OCI-LY1 (cell line): ENCODE results near the gene CCDC91.

Source experiments
- H2AFZ ChIP-seq: fragments of 200-600 bp; sonication (generic), shearing (Covaris generic); 2 replicates; pipeline ENCODE4 v1.6.0; 2014; ENCODE audit warnings: antibody characterized with exemption, mild to moderate bottlenecking, low read length
- H3F3A ChIP-seq: fragments of 200-600 bp; sonication (generic), shearing (Covaris generic); 2 replicates; pipeline ENCODE4 v1.6.0; 2014; ENCODE audit warnings: mild to moderate bottlenecking, antibody characterized with exemption, low read length, moderate library complexity; ENCODE audit not compliant: insufficient read depth
- H3K27ac ChIP-seq: fragments of 200-600 bp; sonication (generic); 2 replicates; pipeline ENCODE4 v1.5.1; 2014; ENCODE audit warnings: low read length, mixed run types, mild to moderate bottlenecking, low read depth; ENCODE audit not compliant: poor library complexity, severe bottlenecking
- H3K27me3 ChIP-seq: fragments of 200-600 bp; sonication (generic); 2 replicates; pipeline ENCODE4 v1.6.0; 2014; ENCODE audit warnings: antibody characterized with exemption, mild to moderate bottlenecking, low read length, moderate library complexity; ENCODE audit not compliant: insufficient read depth
- H3K36me3 ChIP-seq: fragments of 200-600 bp; sonication (generic); 2 replicates; pipeline ENCODE4 v1.6.1; 2014; ENCODE audit warnings: mild to moderate bottlenecking, antibody characterized with exemption, low read length, moderate library complexity, mixed read lengths; ENCODE audit not compliant: insufficient read depth
- H3K4me1 ChIP-seq: fragments of 200-600 bp; sonication (generic); 2 replicates; pipeline ENCODE4 v1.5.1; 2014; ENCODE audit warnings: mild to moderate bottlenecking, low read length, moderate library complexity; ENCODE audit not compliant: insufficient read depth, severe bottlenecking
- H3K4me2 ChIP-seq: fragments of 200-600 bp; sonication (generic), shearing (Covaris generic); 2 replicates; pipeline ENCODE4 v1.6.1; 2014; ENCODE audit warnings: low read length
- H3K4me3 ChIP-seq: fragments of 200-600 bp; sonication (generic); 2 replicates; pipeline ENCODE4 v1.5.1; 2014; ENCODE audit warnings: low read length, low read depth, mild to moderate bottlenecking, mixed read lengths; ENCODE audit not compliant: poor library complexity, severe bottlenecking
- H3K79me2 ChIP-seq: fragments of 200-600 bp; shearing (Covaris generic); 2 replicates; pipeline ENCODE4 v1.6.1; 2016; ENCODE audit warnings: mixed run types, low read length, mixed read lengths; ENCODE audit not compliant: insufficient read depth
- H3K9ac ChIP-seq: fragments of 200-600 bp; sonication (generic), shearing (Covaris generic); 2 replicates; pipeline ENCODE4 v1.6.1; 2014; ENCODE audit warnings: mild to moderate bottlenecking, low read length, mixed read lengths
- H3K9me2 ChIP-seq: fragments of 200-600 bp; sonication (generic), shearing (Covaris generic); 2 replicates; pipeline ENCODE4 v1.6.1; 2014; ENCODE audit warnings: low read depth, mild to moderate bottlenecking, low read length, mixed read lengths
- H3K9me3 ChIP-seq: fragments of 200-600 bp; shearing (Covaris generic); 2 replicates; pipeline ENCODE4 v1.6.1; 2014; ENCODE audit warnings: low read length, mixed read lengths
- H4K20me1 ChIP-seq: fragments of 200-600 bp; sonication (generic), shearing (Covaris generic); 2 replicates; pipeline ENCODE4 v1.6.0; 2016; ENCODE audit warnings: mild to moderate bottlenecking, low read length; ENCODE audit not compliant: insufficient read depth
- CTCF ChIP-seq: fragments of 200-600 bp; sonication (generic), shearing (Covaris generic); IDR thresholded peaks from 2 replicates; pipeline ENCODE4 v1.5.1; 2017; ENCODE audit warnings: mild to moderate bottlenecking, antibody characterized with exemption, low read length, moderate library complexity, mixed read lengths
- EZH2 ChIP-seq: fragments of 200-600 bp; sonication (generic), shearing (Covaris generic); IDR thresholded peaks from 2 replicates; pipeline ENCODE4 v1.8.0; 2017; ENCODE audit warnings: borderline replicate concordance, mixed run types, mild to moderate bottlenecking, antibody characterized with exemption, low read length, moderate library complexity, mixed read lengths

Gene CCDC91

GRCh38 chr12:28479683-28480082 is 289.4 kb downstream of the CCDC91 start:
- Histone ChIP-seq H3K9ac (no peak overlapping the region), H3K4me2 (no peak overlapping the region), H3K36me3 (peaks cover 4% of the 10 kb centered on the region; the same call in 1 of the 2 replicates), H3K9me3 (no peaks in the 10 kb centered on the region), H3K9me2 (no peaks in the 10 kb centered on the region), H2AFZ (no peak overlapping the region), H3K4me1 (no peaks in the 10 kb centered on the region), H3K4me3 (no peak overlapping the region), H3F3A (no peaks in the 10 kb centered on the region), H3K27ac (no peak overlapping the region), H4K20me1 (no peaks in the 10 kb centered on the region), H3K27me3 (no peaks in the 10 kb centered on the region), H3K79me2 (no peaks in the 10 kb centered on the region)
- no peak for TF ChIP-seq CTCF
- no peak for TF ChIP-seq EZH2

GRCh38 chr12:28484156-28484555 is 293.9 kb downstream of the CCDC91 start:
- Histone ChIP-seq H3F3A (no peaks in the 10 kb centered on the region), H3K79me2 (no peaks in the 10 kb centered on the region), H3K27ac (no peak overlapping the region), H3K9me2 (no peaks in the 10 kb centered on the region), H4K20me1 (no peaks in the 10 kb centered on the region), H3K4me2 (no peak overlapping the region), H3K9ac (no peak overlapping the region), H3K9me3 (no peaks in the 10 kb centered on the region), H3K27me3 (no peaks in the 10 kb centered on the region), H3K4me1 (no peaks in the 10 kb centered on the region), H2AFZ (no peak overlapping the region), H3K36me3 (peaks cover 8% of the 10 kb centered on the region; the same call in 1 of the 2 replicates), H3K4me3 (no peak overlapping the region)
- TF ChIP-seq CTCF: no peak
- TF ChIP-seq EZH2: no peak

DNA sequence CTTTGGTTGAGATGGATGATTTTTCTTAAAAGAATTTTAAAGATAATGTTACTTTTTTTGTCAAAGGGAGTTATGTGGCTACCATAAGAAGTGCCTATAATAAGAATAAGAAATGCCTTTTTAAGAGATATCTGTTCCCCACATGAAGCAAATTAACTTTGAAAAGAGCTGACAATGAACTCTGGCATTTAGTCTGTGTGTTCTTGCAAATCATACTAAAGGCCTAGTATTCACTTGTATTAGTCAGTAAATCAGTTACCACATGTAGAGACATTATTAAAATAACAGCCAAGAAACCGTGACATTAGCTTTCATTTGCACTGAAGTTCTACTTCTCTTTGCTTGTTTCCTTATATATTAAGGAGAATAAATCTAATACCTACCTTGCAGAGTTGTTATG is 296.3 kb downstream of the CCDC91 start:
- Histone ChIP-seq H3K9me3 (no peaks in the 10 kb centered on the region), H3K79me2 (no peaks in the 10 kb centered on the region), H3K9ac (no peak overlapping the region), H3K9me2 (no peaks in the 10 kb centered on the region), H3K4me2 (no peak overlapping the region), H3F3A (no peaks in the 10 kb centered on the region), H4K20me1 (no peaks in the 10 kb centered on the region), H3K27me3 (no peaks in the 10 kb centered on the region), H3K27ac (no peak overlapping the region), H3K4me3 (no peak overlapping the region), H2AFZ (no peak overlapping the region), H3K36me3 (peaks cover 8% of the 10 kb centered on the region; the same call in 1 of the 2 replicates), H3K4me1 (no peaks in the 10 kb centered on the region)
- TF ChIP-seq CTCF (no peak), EZH2 (no peak)
